Measurements from ENCODE around the gene MAML3. TPM values are rescaled to one million over a fixed set of nuclear protein-coding genes. Genes with fewer than 3 reads are reported as not detected.

The MAML3 gene
- total RNA-seq, 1 donor from 2014 or later = 21.8 TPM

GRCh38 chr4:140085881-140086280 lies 68.1 kb downstream of the MAML3 start:
- peaks cover 5% of the 10 kb centered on the region for H3K9me3 Mint-ChIP-seq
- peaks cover 39% of the 10 kb centered on the region for H3K4me1 Mint-ChIP-seq (ENCODE audit: unreplicated experiment)
- H3K27ac Mint-ChIP-seq = no peak overlapping the region

GRCh38 chr4:140085062-140085622 lies 68.8 kb downstream of the MAML3 start:
- peaks cover 8% of the 10 kb centered on the region for H3K36me3 Mint-ChIP-seq
- H3K4me3 Mint-ChIP-seq = no peak overlapping the region
- peaks cover 5% of the 10 kb centered on the region for H3K9me3 Mint-ChIP-seq
- no peak overlapping the region for H3K27ac Mint-ChIP-seq
- H3K4me1 Mint-ChIP-seq (ENCODE audit: unreplicated experiment) = peaks cover 40% of the 10 kb centered on the region
- TF ChIP-seq, protein P1, sequence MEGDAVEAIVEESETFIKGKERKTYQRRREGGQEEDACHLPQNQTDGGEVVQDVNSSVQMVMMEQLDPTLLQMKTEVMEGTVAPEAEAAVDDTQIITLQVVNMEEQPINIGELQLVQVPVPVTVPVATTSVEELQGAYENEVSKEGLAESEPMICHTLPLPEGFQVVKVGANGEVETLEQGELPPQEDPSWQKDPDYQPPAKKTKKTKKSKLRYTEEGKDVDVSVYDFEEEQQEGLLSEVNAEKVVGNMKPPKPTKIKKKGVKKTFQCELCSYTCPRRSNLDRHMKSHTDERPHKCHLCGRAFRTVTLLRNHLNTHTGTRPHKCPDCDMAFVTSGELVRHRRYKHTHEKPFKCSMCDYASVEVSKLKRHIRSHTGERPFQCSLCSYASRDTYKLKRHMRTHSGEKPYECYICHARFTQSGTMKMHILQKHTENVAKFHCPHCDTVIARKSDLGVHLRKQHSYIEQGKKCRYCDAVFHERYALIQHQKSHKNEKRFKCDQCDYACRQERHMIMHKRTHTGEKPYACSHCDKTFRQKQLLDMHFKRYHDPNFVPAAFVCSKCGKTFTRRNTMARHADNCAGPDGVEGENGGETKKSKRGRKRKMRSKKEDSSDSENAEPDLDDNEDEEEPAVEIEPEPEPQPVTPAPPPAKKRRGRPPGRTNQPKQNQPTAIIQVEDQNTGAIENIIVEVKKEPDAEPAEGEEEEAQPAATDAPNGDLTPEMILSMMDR (conservative IDR thresholded peaks at IDR 0.05) = no peak
- no peak for DNase-seq (ENCODE audit: extremely low spot score, unreplicated experiment)
- H3K27me3 Mint-ChIP-seq = no peaks in the 10 kb centered on the region

More at GRCh38 chr4:140085881-140086280, 68.1 kb downstream of the MAML3 start:
- TF ChIP-seq, protein P1 (conservative IDR thresholded peaks at IDR 0.05) = no peak
- Mint-ChIP-seq H3K36me3 (peaks cover 8% of the 10 kb centered on the region), H3K4me3 (no peak overlapping the region), H3K27me3 (no peaks in the 10 kb centered on the region)
- DNase-seq (ENCODE audit: extremely low spot score, unreplicated experiment) = no peak

DNA sequence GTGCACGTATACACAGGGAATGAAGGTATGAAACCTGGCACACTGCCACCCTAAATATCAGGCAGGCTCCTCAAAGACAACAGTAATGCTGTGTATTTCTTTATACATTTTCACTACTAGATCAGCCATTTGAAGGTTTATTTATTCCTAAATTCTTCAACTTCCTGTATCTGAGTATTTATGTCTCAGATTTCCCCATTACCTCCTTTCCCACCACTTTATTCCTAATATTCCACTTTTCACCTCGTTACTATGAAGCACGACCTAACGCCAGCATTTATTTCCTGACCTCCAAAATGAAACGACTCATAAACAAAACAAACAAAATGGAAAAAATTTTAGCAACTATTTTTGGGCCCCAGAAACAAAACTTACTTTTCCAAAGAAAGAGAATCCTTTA lies 69.6 kb downstream of the MAML3 start:
- no peaks in the 10 kb centered on the region for H3K27me3 Mint-ChIP-seq
- peaks cover 47% of the 10 kb centered on the region for H3K4me1 Mint-ChIP-seq (ENCODE audit: unreplicated experiment)
- peaks cover 5% of the 10 kb centered on the region for H3K9me3 Mint-ChIP-seq
- H3K27ac Mint-ChIP-seq = no peak overlapping the region
- TF ChIP-seq, protein P1 (conservative IDR thresholded peaks at IDR 0.05) = no peak
- H3K36me3 Mint-ChIP-seq = peaks cover 6% of the 10 kb centered on the region
- no peak for DNase-seq (ENCODE audit: extremely low spot score, unreplicated experiment)
- no peak overlapping the region for H3K4me3 Mint-ChIP-seq

GRCh38 chr4:140082391-140082755 lies 71.6 kb downstream of the MAML3 start:
- Mint-ChIP-seq H3K27me3 (no peaks in the 10 kb centered on the region), H3K9me3 (peaks cover 5% of the 10 kb centered on the region), H3K4me1 (ENCODE audit: unreplicated experiment) (peaks cover 55% of the 10 kb centered on the region), H3K27ac (peak overlapping the region; percentile 47), H3K36me3 (peaks cover 4% of the 10 kb centered on the region), H3K4me3 (no peak overlapping the region)
- DNase-seq (ENCODE audit: extremely low spot score, unreplicated experiment) = no peak
- TF ChIP-seq, protein P1 (conservative IDR thresholded peaks at IDR 0.05) = peak; percentile 41

- peaks cover 55% of the 10 kb centered on the region for H3K4me1 Mint-ChIP-seq (ENCODE audit: unreplicated experiment)
Measured at GRCh38 chr4:140081641-140082390, 72.2 kb downstream of the MAML3 start.

More at GRCh38 chr4:140081641-140082390, 72.2 kb downstream of the MAML3 start:
- Mint-ChIP-seq H3K36me3 (peaks cover 4% of the 10 kb centered on the region), H3K4me3 (no peak overlapping the region), H3K9me3 (peaks cover 5% of the 10 kb centered on the region), H3K27me3 (no peaks in the 10 kb centered on the region), H3K27ac (peak overlapping the region; percentile 47)
- DNase-seq (ENCODE audit: extremely low spot score, unreplicated experiment) = no peak
- TF ChIP-seq, protein P1 (conservative IDR thresholded peaks at IDR 0.05) = no peak
